ENCODE results near the gene KRTAP9-9.
"Not testable (repeated sequence)": the region's sequence is repeated elsewhere in the genome, so short reads cannot be mapped to it uniquely, and the experiment has no call there.

Gene KRTAP9-9

DNA sequence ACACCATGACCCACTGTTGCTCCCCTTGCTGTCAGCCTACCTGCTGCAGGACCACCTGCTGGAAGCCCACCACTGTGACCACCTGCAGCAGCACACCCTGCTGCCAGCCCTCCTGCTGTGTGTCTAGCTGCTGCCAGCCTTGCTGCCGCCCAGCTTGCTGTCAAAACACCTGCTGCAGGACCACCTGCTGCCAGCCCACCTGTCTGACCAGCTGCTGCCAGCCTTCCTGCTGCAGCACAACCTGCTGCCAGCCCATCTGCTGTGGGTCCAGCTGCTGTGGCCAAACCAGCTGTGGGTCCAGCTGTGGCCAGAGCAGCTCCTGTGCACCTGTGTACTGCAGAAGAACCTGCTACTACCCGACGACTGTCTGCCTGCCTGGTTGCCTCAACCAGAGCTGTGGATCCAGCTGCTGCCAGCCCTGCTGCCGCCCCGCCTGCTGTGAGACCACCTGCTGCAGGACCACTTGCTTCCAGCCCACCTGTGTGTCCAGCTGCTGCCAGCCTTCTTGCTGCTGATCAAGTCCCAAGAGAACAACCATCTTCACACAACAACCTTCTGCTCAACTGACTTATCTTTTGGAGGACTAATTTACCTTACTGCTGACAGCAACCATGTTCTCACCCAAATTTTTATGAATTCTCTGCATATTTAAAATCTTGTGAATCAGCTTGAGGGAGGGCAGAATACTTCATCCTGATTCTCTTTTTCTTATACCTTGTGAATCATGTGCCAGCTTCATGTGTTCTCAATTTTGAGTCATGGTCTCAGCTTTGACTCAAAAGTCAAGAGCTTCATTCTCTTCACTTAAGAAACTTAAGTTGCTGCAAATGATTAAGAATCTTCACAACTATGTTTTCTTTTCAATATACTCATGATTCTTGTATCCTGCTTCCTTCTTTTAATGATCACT lies at the start of gene KRTAP9-9:
Gene KRTAP9-9, plus strand, starts transcription at position 4 of the 910 bp plus-strand sequence.
- not testable (repeated sequence) for H3K27ac ChIP-seq (ENCODE audit: low read length); H3K9ac ChIP-seq (ENCODE audit: low read length in 2 of 2); H3K9me3 ChIP-seq (ENCODE audit: control insufficient read depth in 2 of 2, low read length in 2 of 2); H3K4me3 ChIP-seq (ENCODE audit: low read length in 2 of 2); H3K27me3 ChIP-seq (ENCODE audit: control insufficient read depth in 1 of 2, insufficient read depth in 2 of 2, low read length in 2 of 2); H3K4me1 ChIP-seq (ENCODE audit: control insufficient read depth, insufficient read depth, low read length); H3K36me3 ChIP-seq (ENCODE audit: control insufficient read depth in 2 of 2, insufficient read depth in 2 of 2, low read length in 2 of 2)

GRCh38 chr17:41211845-41212466 lies 43.2 kb upstream of the KRTAP9-9 start:
- no peaks in the 10 kb centered on the region for H3K36me3 ChIP-seq (ENCODE audit: control insufficient read depth in 2 of 2, insufficient read depth in 2 of 2, low read length in 2 of 2)
- no peaks in the 10 kb centered on the region for H3K4me1 ChIP-seq (ENCODE audit: control insufficient read depth, insufficient read depth, low read length)
- H3K27me3 ChIP-seq (ENCODE audit: control insufficient read depth in 1 of 2, insufficient read depth in 2 of 2, low read length in 2 of 2), result peaks cover 0 to 4% of the 10 kb centered on the region in 2 donors
- H3K4me3 ChIP-seq (ENCODE audit: low read length in 2 of 2), result no peak overlapping the region
- H3K9me3 ChIP-seq (ENCODE audit: control insufficient read depth in 2 of 2, low read length in 2 of 2), result no peaks in the 10 kb centered on the region
- H3K27ac ChIP-seq (ENCODE audit: low read length), result no peak overlapping the region
- H3K9ac ChIP-seq (ENCODE audit: low read length in 2 of 2), result no peak overlapping the region

DNA sequence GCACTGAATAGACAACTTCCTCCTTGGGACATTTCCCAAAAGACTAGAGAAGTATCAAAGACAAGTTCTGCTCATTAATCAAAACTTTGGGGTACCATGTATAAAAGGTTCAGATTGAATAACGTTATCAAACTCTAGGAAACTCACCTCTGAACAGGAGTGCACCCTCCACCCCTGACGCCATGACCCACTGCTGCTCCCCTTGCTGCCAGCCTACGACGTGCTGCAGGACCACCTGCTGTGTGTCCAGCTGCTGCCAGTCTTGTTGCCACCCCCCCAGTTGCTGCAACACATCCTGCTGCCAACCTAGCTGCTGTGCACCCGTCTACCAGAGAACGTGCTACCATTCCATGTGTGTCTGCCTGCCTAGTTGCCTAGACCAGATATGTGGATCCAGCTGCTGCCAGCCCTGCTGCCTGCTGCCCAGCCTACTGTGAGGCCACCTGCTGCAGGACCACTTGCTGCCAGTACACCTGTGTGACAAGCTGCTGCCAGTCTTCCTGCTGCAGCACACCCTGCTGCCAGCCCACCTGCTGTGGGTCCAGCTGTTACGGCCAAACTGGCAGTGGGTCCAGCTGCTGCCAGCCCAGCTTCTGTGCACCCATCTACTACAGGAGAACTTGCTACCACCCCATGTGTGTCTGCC lies 42.5 kb upstream of the KRTAP9-9 start:
- Histone ChIP-seq H3K4me1 (ENCODE audit: control insufficient read depth, insufficient read depth, low read length) (no peaks in the 10 kb centered on the region), H3K9me3 (ENCODE audit: control insufficient read depth in 2 of 2, low read length in 2 of 2) (no peaks in the 10 kb centered on the region), H3K9ac (ENCODE audit: low read length in 2 of 2) (no peak overlapping the region), H3K4me3 (ENCODE audit: low read length in 2 of 2) (no peak overlapping the region), H3K36me3 (ENCODE audit: control insufficient read depth in 2 of 2, insufficient read depth in 2 of 2, low read length in 2 of 2) (no peaks in the 10 kb centered on the region), H3K27ac (ENCODE audit: low read length) (no peak overlapping the region), H3K27me3 (ENCODE audit: control insufficient read depth in 1 of 2, insufficient read depth in 2 of 2, low read length in 2 of 2) (peaks cover 0 to 4% of the 10 kb centered on the region in 2 donors)

DNA sequence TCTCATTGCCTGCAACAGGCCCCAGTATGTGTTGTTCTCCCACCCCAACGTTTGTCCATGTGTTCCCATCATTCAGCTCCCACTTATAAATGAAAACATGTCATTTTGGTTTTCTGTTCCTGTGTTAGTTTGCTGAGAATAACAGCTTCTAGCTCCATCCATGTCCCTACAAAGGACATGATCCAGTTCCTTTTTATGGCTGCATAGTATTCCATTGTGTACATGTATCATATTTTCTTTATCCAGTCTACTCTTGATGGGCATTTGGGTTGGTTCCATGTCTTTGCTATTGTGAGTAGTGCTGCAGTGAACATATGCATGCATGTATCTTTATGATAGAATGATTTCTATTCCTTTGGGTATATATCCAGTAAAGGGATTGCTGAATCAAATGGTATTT lies 39.5 kb upstream of the KRTAP9-9 start:
- Histone ChIP-seq H3K36me3 (ENCODE audit: control insufficient read depth in 2 of 2, insufficient read depth in 2 of 2, low read length in 2 of 2) (no peaks in the 10 kb centered on the region), H3K9ac (ENCODE audit: low read length in 2 of 2) (no peak overlapping the region), H3K4me1 (ENCODE audit: control insufficient read depth, insufficient read depth, low read length) (no peaks in the 10 kb centered on the region), H3K9me3 (ENCODE audit: control insufficient read depth in 2 of 2, low read length in 2 of 2) (no peaks in the 10 kb centered on the region), H3K27me3 (ENCODE audit: control insufficient read depth in 1 of 2, insufficient read depth in 2 of 2, low read length in 2 of 2) (peaks cover 0 to 4% of the 10 kb centered on the region in 2 donors), H3K4me3 (ENCODE audit: low read length in 2 of 2) (no peak overlapping the region), H3K27ac (ENCODE audit: low read length) (no peak overlapping the region)

DNA sequence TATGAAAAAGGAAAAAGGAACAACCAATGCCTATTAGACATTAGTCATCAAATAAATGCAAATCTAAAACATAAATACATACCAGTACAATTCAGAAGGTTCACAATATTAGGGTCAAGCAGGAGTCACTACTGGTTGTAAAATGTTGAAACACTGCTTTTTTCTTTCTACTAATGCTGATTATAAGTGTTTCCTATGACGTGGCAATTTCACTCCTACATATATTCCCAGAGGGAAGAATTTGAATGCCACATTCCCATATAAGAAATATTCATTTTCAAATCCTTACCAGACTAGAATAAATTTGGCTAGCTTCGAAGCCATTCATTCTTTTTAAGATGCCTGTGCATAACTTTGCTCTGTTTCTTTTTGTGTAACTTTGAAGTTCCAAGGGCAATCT lies 31.4 kb upstream of the KRTAP9-9 start:
- no peaks in the 10 kb centered on the region for H3K4me1 ChIP-seq (ENCODE audit: control insufficient read depth, insufficient read depth, low read length)
- no peak overlapping the region for H3K9ac ChIP-seq (ENCODE audit: low read length in 2 of 2)
- no peaks in the 10 kb centered on the region for H3K9me3 ChIP-seq (ENCODE audit: control insufficient read depth in 2 of 2, low read length in 2 of 2)
- H3K27me3 ChIP-seq (ENCODE audit: control insufficient read depth in 1 of 2, insufficient read depth in 2 of 2, low read length in 2 of 2), result peaks cover 0 to 3% of the 10 kb centered on the region in 2 donors
- no peaks in the 10 kb centered on the region for H3K36me3 ChIP-seq (ENCODE audit: control insufficient read depth in 2 of 2, insufficient read depth in 2 of 2, low read length in 2 of 2)
- H3K27ac ChIP-seq (ENCODE audit: low read length), result no peak overlapping the region
- no peak overlapping the region for H3K4me3 ChIP-seq (ENCODE audit: low read length in 2 of 2)

- Histone ChIP-seq H3K27me3 (ENCODE audit: control insufficient read depth in 1 of 2, insufficient read depth in 2 of 2, low read length in 2 of 2) (peaks cover 0 to 5% of the 10 kb centered on the region in 2 donors), H3K4me1 (ENCODE audit: control insufficient read depth, insufficient read depth, low read length) (no peaks in the 10 kb centered on the region), H3K36me3 (ENCODE audit: control insufficient read depth in 2 of 2, insufficient read depth in 2 of 2, low read length in 2 of 2) (no peaks in the 10 kb centered on the region), H3K4me3 (ENCODE audit: low read length in 2 of 2) (no peak overlapping the region), H3K9me3 (ENCODE audit: control insufficient read depth in 2 of 2, low read length in 2 of 2) (no peaks in the 10 kb centered on the region), H3K27ac (ENCODE audit: low read length) (no peak overlapping the region), H3K9ac (ENCODE audit: low read length in 2 of 2) (no peak overlapping the region)
Measured at GRCh38 chr17:41226051-41226450, 29.1 kb upstream of the KRTAP9-9 start.

DNA sequence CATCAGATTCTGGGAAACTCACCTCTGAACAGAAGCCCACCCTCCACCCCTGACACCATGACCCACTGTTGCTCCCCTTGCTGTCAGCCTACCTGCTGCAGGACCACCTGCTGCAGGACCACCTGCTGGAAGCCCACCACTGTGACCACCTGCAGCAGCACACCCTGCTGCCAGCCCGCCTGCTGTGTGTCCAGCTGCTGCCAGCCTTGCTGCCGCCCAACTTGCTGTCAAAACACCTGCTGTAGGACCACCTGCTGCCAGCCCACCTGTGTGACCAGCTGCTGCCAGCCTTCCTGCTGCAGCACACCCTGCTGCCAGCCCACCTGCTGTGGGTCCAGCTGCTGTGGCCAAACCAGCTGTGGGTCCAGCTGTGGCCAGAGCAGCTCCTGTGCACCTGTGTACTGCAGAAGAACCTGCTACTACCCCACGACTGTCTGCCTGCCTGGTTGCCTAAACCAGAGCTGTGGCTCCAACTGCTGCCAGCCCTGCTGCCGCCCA lies 28.5 kb upstream of the KRTAP9-9 start, which contains the start of gene KRTAP9-2:
Gene KRTAP9-2, plus strand, starts transcription at position 51 of the 498 bp plus-strand sequence. Its CDS starts 7 bp downstream, at position 58.
- H3K36me3 ChIP-seq (ENCODE audit: control insufficient read depth in 2 of 2, insufficient read depth in 2 of 2, low read length in 2 of 2); H3K9me3 ChIP-seq (ENCODE audit: control insufficient read depth in 2 of 2, low read length in 2 of 2); H3K4me1 ChIP-seq (ENCODE audit: control insufficient read depth, insufficient read depth, low read length); H3K9ac ChIP-seq (ENCODE audit: low read length in 2 of 2); H3K27me3 ChIP-seq (ENCODE audit: control insufficient read depth in 1 of 2, insufficient read depth in 2 of 2, low read length in 2 of 2); H3K27ac ChIP-seq (ENCODE audit: low read length); H3K4me3 ChIP-seq (ENCODE audit: low read length in 2 of 2): not testable (repeated sequence)

- Histone ChIP-seq H3K9ac (ENCODE audit: low read length in 2 of 2) (no peak overlapping the region), H3K27me3 (ENCODE audit: control insufficient read depth in 1 of 2, insufficient read depth in 2 of 2, low read length in 2 of 2) (peaks cover 0 to 5% of the 10 kb centered on the region in 2 donors), H3K27ac (ENCODE audit: low read length) (no peak overlapping the region), H3K36me3 (ENCODE audit: control insufficient read depth in 2 of 2, insufficient read depth in 2 of 2, low read length in 2 of 2) (no peaks in the 10 kb centered on the region), H3K9me3 (ENCODE audit: control insufficient read depth in 2 of 2, low read length in 2 of 2) (no peaks in the 10 kb centered on the region), H3K4me1 (ENCODE audit: control insufficient read depth, insufficient read depth, low read length) (no peaks in the 10 kb centered on the region), H3K4me3 (ENCODE audit: low read length in 2 of 2) (no peak overlapping the region)
Measured at GRCh38 chr17:41230094-41230493, 25.1 kb upstream of the KRTAP9-9 start.

GRCh38 chr17:41231731-41232130 lies 23.5 kb upstream of the KRTAP9-9 start:
- no peak overlapping the region for H3K27ac ChIP-seq (ENCODE audit: low read length)
- H3K36me3 ChIP-seq (ENCODE audit: control insufficient read depth in 2 of 2, insufficient read depth in 2 of 2, low read length in 2 of 2), result no peaks in the 10 kb centered on the region
- H3K4me1 ChIP-seq (ENCODE audit: control insufficient read depth, insufficient read depth, low read length), result no peaks in the 10 kb centered on the region
- peaks cover 0 to 2% of the 10 kb centered on the region in 2 donors for H3K27me3 ChIP-seq (ENCODE audit: control insufficient read depth in 1 of 2, insufficient read depth in 2 of 2, low read length in 2 of 2)
- H3K4me3 ChIP-seq (ENCODE audit: low read length in 2 of 2), result no peak overlapping the region
- H3K9me3 ChIP-seq (ENCODE audit: control insufficient read depth in 2 of 2, low read length in 2 of 2), result no peaks in the 10 kb centered on the region
- no peak overlapping the region for H3K9ac ChIP-seq (ENCODE audit: low read length in 2 of 2)

GRCh38 chr17:41232399-41233105 lies 22.6 kb upstream of the KRTAP9-9 start, which contains the start of gene KRTAP9-3:
TSS of gene KRTAP9-3 (plus strand) at chr17:41232449. CDS start at chr17:41232502, 53 bp downstream.
- not testable (repeated sequence) for H3K9me3 ChIP-seq (ENCODE audit: control insufficient read depth in 2 of 2, low read length in 2 of 2); H3K27ac ChIP-seq (ENCODE audit: low read length); H3K4me3 ChIP-seq (ENCODE audit: low read length in 2 of 2); H3K9ac ChIP-seq (ENCODE audit: low read length in 2 of 2); H3K27me3 ChIP-seq (ENCODE audit: control insufficient read depth in 1 of 2, insufficient read depth in 2 of 2, low read length in 2 of 2); H3K36me3 ChIP-seq (ENCODE audit: control insufficient read depth in 2 of 2, insufficient read depth in 2 of 2, low read length in 2 of 2); H3K4me1 ChIP-seq (ENCODE audit: control insufficient read depth, insufficient read depth, low read length)
